HG02943 (cell line): ENCODE data around the gene ST6GALNAC6.

Source experiments
- ATAC-seq: cut with Tn5 transposase; IDR thresholded peaks from one replicate; pipeline ENCODE4 v1.9.1; 2021; ENCODE audit warnings: mild to moderate bottlenecking, low read depth, moderate library complexity; ENCODE audit not compliant: unreplicated experiment

The ST6GALNAC6 gene, protein sequence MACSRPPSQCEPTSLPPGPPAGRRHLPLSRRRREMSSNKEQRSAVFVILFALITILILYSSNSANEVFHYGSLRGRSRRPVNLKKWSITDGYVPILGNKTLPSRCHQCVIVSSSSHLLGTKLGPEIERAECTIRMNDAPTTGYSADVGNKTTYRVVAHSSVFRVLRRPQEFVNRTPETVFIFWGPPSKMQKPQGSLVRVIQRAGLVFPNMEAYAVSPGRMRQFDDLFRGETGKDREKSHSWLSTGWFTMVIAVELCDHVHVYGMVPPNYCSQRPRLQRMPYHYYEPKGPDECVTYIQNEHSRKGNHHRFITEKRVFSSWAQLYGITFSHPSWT

DNA sequence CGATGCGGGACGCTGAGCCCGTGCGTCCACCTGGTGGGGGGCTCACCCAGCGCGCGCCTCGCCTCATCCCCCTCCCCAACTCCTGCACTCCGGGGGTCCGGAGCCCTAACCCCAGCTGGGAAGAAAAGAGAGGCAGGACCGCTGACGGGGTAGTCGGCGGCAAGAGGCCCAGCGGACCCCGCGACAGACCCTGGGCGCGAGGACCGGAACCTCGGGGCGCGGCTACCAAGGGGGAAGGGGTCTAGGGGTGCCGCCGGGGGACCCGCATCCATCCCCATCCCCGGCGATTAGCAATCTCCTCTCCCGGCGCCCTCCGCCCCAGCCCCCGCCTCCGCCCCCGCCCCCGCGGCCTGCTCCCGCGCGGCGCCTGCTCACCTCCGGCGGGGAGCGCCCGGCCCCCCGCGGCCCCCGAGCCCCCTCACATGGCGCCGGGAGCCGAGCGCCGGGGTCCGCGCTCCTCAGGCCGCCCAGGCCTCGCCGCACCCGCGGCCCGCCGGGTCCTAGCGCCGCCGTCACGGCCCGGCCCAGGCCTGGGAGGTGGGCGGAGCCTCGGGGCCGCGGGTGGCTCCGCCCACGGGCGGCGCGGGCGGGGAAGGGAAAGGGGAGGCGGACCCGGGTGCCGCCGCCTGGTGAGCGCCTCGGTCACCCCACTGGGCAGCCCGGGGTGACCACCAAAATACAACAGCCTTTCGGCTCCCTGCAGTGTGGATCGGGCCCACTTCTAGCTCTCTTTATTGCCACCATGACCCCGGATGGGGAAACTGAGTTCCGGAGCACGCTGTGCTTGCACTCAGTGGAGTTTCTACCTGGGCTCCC, at the start of gene ST6GALNAC6:
Gene ST6GALNAC6, minus strand, starts transcription at position 476 of the 816 bp plus-strand sequence. CDS start 1,622 bp downstream, outside the sequence.
- ATAC-seq, result peak; percentile 53

DNA sequence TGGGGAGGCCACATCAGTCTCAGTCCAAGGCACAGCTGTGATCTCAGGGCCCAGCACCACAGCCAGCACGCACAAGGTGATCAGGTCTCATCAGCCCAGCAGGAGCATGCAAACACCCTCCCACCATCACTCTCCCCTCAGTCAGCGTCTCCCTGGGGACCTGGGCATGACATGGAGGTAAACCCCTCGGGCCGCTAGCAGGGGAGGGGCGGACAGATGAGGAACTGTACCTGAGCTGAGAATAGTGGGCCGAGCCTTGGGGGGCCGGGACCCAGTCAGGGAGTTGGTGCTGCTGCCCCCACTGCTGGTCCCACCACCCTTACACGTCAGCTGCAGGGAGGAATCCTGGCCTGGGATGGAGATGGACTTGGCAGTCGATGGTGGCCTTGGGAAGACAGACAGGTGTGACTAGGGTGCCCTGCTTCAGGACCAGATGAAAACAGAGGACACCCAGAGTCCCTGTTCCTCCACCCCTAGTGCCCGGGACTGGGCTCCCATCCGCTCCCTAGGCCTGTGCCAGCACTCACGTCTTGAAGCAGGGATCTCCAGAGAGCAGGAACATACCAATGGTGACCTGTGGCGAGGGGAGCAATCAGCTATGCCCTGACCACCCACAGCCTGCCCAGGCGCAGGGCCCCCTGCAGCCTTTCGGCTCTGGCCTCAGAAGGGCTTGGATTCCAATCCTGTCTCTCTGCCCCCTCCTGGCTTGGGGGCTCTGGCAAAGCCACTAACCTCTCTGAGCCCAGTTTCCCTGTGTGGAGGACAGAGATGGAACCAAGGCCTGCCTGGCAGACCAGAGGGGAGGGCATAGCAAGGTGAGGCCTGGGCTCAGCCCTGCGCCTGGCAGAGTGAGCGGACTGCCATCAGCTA, 48.7 kb upstream of the ST6GALNAC6 start:
- ATAC-seq, result no peak

DNA sequence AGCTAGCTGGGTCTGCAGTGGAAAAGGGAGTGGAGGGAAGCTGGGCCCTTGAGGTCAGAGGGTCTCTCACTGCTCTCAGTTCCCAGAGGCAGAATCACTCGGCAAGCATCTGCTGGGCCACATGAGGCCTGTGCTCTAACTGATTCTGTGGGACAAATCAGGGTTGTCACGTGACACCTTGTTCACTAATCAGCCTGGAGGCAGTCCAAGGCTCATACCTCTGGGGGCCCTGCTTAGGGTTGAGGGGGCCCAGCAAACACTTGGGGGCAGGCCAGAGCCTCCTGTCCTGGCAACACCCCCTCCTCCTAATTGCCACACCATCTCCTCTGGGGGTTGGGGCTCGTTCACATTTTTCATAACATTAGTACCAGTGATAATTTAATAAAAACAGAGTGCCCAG, 47.3 kb upstream of the ST6GALNAC6 start:
- no peak for ATAC-seq

DNA sequence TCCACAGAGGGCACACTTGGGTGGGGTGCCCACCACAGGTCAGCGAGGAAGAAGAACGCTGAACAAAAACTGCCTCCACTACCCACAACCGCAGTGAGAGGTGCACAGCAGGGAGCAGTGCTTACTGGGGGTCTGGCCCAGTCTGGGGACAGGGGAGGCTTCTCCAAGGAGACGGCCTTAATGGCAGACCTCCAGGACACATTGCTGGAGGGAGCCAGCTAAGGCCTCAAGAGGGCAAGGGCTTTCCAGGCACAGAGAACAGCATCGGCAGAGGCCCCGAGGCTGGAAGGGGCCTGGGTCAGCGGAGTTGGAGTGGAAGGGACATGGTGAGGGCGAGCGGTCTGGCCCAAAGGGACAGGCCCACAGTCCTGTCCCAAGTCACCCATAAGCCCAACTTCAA, 46.5 kb upstream of the ST6GALNAC6 start:
- ATAC-seq, result no peak

DNA sequence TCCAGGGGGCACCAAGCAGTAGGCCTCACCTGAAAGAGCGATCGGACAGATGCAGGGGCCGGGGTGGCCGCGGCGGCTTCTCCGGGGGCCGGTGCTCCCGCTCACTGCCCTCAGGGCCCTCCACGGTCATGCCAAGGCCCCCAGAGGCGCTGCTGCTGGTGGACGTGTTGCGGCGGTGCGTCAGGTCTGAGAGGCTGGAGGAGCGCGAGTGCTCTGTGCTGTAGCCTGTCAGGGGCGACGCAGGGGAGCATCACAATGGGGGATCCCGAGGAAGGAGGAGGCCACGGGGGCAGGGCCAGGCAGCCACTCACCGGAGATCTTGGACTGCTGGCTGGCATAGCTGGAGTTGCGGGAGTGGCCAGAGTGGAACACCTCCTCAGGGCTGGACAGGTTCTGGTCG, 45.9 kb upstream of the ST6GALNAC6 start:
- ATAC-seq, result no peak

DNA sequence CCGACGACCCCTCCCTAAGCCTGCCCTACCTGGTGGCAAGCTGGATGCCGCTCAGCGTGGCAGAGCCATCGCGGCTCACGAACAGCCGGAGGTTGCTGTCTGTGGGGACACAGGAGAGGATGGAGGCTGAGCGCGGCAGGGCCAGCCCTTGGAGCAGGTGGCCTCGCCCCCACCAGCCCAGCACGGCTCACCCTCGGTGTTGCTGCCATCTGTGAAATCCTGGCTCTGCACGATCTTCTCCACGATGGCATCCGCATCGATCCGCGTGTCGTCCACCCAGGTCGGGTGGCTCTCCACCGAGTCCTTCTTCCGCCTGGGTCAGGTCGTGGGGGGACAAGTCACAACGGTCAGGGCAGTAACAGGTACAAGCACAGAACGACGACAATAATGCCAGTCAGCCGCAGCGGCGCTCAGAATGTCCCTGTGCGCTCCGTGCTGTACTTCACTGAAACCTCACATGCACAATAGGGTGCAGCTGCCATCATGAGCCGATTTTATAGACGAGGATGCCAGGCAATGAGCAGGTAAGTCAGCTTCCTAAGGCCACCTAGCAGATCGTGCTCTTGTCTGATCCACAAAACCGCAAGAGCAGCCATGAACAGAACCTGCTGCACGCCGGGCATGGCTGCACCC, 45.3 kb upstream of the ST6GALNAC6 start:
- no peak for ATAC-seq

DNA sequence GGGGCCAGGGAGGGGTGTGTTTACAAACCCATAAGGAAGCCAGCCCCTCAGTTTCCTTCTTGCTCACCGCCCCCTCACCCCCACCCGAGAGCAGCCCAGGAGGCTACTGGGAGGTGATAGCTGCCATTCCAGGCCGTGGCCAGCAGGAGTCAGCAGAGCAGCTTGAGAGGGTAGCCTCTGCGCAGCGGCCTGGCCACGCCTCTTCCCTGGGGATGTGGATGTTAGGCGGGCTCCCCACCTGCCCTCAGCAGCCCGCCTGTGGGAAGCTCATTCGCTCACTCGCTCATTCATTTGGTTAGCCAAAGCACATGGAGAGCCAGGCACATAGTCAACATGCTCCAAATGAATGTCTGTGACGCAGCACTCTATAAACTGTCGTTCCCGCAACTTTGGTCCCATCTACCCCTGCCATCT, 44.3 kb upstream of the ST6GALNAC6 start:
- ATAC-seq, result no peak

DNA sequence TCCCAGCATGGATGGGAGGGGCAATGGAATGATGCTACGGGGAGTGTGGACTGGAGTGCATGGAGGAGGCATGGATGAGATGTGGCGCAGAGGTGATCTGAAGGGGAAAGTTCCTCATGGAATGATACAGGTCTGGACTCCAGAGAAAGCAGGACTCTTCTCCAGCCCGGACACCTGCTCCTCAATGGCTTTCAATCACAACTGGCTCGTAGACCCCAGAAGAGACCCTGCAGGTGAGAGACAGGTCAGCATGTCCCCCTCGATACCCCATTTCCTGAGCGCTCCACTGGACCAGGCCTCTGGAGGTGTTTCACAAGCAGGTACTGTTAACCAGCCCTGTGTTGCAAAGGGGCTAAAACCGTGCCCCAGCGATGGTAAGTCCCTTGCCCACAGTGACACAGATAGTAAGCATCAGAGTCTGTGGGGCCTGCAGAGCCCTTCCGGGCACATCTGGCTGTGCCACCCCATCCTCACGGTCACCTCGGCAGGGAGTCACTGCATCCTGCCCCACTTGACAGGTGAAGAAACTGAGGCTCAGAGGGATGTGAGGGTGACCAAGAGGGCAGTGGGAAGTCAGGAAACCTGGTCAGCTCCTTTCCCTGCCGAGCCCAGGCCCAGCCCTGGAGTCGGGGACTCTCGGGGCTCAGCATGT, 43.7 kb upstream of the ST6GALNAC6 start:
- ATAC-seq, result no peak

DNA sequence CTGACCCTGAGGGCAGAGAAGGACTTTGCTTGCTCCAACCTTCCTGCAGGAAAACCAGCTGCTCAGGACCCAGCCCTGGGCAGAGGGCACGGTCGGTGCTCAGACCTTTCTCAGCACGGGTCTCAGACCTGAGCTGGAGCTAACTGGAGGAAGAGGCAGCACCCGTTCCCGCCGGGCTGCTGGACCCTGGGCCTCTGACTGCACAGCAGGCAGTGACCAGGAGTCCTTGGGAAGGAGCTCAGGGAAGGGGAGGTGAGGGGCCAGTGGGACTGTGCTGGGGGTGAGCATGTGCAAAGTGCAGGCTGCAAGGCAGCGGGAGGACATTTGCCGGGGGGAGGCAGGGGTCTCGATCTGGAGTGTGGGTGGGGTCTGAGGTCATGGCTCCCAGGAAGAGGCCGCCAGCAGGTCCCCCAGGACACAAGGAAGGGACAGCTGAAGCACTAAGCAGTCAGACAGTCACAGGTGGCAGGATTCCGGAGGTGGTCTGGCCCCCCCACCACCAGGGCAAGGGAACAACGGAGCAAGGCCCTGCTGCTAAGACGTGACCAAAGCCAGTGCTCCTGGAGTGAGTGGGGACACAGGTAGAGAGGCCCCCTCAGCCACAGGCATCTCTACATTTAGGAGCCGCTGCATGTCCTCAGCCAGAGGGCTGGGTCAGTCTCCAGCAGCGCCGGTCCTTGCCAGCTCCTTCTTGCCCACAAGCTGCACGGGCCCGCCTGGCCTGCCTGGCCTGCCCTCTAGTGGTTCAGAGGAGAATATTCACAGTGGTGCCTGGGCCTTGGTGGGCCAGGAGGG, 43.0 kb upstream of the ST6GALNAC6 start:
- no peak for ATAC-seq

DNA sequence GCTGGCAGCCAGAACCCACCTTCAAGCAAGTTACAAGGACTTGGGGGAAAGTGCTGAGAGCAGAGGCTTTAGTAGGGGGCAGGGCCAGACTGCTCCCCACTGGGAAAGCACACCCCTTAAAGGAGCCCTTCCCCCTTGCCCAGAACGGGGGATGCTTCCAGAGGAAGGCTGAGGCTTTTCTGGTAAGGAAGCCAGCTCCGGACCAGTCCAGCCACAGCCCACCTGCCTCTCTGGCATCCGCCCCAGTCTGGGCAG, 42.5 kb upstream of the ST6GALNAC6 start:
- ATAC-seq, result no peak

DNA sequence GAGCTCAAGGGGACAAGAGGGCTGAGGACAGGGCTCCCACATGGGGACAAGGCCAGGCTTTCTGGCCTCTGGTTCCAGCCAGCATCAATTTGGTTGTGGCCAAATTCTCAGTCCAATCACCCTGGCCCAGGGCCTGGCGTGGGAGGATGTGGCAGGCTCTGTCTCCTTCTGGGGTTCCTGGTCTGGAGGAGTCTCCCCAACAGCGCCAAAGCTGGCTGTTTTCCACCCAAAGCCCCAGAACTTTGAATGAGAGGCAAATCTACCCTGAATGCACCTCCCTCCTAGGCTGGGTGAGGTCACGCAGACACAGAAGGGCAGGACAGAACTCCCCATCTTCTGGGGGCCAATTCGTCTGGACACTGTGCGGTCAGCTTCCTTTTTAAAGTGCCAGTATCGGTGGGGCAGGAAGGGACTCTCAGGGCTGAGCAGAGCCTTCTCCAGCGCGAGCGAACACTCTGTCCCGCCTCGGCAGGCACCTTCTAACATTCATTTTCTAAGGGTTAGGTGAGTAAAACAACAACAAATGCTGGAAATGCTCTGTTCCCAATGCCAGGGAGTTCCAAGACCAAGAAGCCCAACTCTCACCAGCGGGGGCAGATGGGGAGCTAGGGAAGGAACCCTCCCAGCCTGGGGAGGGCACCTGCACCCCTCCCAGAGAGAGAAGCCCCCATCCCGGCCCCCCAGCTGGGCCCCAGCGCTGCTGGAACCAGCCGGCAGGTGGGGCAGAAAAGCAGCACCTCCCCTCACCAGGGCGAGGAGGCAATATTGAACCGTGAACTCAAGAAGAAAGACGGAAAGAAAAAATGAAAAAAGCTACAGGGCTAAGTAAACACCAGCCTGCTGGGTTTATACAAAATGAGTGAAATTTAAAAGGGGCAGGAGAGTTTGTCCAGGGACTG, 41.9 kb upstream of the ST6GALNAC6 start:
- ATAC-seq, result no peak

DNA sequence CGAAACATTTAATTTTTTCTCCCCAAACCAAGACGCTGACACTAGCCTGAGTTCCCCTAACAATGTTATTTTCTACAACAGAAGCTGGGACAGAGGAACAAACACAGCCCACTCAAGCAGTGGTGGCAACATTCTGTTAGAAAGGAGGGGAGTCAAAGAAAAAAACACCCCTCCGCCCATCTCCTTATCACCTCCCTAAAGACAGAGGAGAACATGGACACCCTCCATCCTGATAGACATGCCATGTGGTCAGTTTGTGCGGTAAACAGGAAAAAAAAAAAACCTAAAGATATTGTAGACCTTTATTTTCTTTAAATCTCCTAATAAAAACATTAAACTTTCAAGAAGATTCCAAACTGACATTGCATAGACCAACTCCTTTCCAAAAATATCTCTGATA, 41.2 kb upstream of the ST6GALNAC6 start:
- no peak for ATAC-seq

DNA sequence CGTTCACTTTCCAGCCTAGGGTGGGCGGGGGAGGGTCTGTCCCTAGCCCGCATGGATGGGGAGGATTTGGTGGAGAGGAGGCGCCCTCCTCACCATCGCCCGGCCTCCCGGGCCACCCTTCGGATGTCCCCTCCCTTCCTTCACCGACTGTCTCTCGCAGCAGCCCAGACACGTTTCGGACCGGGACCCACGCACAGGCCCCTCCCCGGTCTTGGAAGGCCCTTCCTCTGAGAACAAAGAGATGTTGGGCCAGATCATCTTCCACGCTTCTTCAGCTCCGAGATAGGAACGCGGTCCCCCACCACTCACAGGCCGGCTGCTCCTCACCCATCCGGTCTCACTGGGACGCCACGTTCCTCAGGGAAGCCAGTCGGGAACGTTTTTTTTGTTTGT, 38.9 kb upstream of the ST6GALNAC6 start:
- no peak for ATAC-seq

DNA sequence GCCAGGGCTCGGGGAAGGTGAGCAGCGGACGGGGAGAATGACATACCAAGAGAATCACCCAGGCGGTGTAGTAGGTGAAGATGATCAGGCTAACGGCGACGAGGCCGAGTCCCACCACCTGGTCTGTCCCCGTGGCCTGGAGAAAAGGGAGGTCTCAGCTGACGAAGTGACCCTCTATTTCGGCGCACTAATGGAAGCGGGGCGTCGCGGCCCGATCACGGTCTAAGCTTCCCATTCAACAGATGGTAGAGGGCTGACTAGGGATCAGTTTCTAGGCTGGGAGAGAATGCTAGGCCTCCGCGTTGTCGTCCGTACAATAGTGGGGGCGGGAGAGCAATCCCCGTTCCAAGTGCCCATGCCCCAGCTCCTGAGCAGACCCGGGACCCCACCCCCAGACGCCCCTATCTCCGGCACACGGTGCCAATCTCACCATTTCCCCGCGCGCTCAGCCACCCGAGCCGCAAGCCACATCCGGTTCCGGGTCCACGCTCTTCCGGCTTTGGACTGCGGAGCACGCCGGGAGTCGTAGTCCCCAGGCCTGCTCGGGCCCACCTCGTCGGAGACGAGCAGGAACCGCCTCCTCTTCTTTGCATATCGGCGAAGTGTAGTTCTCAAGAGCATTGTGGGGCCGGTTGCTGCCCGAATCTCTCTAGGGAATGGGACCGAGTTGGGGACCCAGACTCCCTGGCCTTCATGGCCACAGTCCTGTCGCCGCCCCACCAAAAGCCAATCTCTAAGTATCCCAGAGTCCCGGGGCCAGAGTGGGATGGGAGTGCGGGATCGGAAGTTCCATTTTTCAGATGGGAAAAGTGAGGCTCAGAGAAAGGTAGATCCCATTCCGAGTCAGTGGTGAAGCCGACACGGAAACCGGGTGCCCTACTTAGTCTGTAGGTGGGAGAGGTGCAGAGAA, 38.2 kb upstream of the ST6GALNAC6 start, which contains the start of gene DPM2:
Gene DPM2, minus strand, starts transcription at position 467 of the 910 bp plus-strand sequence. Its CDS starts 34 bp downstream, at position 433.
- peak; percentile 64 for ATAC-seq

DNA sequence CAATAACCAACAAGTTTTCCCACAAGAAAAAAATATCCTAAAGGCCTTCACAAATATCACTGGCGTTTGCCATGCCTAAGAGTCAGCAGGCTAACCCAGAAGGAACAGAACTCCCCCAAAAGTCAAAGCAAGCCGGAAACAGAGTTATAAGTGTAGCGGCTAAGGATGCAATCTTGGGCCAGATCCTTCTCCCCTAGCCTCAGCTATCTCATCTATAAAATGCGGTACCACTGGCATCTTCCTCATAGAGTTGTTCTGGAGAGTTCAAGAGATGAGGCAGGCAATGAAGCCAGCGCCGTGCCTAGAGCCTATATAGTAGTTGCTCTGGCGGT, 37.6 kb upstream of the ST6GALNAC6 start:
- ATAC-seq, result no peak

DNA sequence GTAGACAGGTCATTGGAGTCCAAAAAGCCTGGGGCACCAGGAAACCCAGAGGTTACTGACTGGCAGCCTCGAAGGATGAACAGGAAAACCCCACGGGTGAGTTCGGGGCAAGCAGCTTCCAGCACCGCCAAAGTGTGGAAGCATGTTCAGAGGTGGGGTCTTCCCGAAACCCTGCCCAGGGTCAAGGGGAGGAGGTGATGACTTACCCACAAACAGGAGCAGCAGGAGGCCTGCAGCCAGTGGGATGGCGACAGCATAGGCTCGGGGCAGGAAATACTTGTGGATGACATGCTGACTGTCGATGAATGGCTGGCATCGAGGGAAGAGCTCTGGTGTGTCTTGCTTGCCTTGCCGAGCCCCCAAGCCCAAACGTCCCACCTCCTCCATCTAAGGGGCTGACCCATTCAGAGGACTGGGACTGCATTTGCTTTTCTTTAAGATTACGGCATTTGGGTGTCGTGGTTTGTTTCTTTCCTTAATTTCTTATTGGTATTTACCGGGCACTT, 37.0 kb upstream of the ST6GALNAC6 start:
- ATAC-seq, result no peak

DNA sequence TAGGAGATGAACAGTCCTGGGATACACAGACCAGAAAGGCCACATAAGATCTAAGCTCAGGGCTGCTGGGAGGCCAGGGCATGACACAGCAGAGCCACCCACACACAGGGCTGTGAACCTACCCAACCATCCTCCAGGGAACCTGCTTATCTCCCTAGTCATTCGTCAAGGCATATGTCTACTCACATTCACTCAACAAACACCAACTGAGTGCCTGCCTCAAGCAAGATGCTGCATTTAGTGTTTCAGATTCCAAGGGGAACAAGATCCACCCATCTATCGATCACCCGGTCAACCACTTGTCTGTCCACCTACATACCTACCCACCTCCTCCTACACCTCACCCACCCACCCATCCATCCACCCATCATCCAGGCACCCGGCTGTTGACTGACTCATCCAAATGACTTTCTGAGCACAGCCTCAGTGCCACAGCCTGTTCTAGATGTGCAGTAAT, 36.4 kb upstream of the ST6GALNAC6 start:
- ATAC-seq, result no peak
